Breast epithelium (tissue), 3 donors: Measurements from ENCODE around the gene FAAP100.

Experiments used
- CTCF ChIP-seq, 3 donors: fragments of 450-650 bp; IDR thresholded peaks; one replicate each; pipeline ENCODE4 v1.5.1; 2016 to 2017; ENCODE audit warnings: antibody characterized with exemption in 3 of 3, mild to moderate bottlenecking in 3 of 3, moderate library complexity in 3 of 3
- POLR2AphosphoS5 ChIP-seq, 3 donors: sonication (generic); formaldehyde crosslinking; IDR thresholded peaks; one replicate each; pipeline ENCODE4 v1.6.1; 2017; ENCODE audit warnings: antibody characterized with exemption in 3 of 3

- TF ChIP-seq CTCF (IDR thresholded peaks at IDR 0.05) (no peak), POLR2AphosphoS5 (IDR thresholded peaks at IDR 0.05) (no peak)
Observed at GRCh38 chr17:81586096-81586495, 33.9 kb upstream of the FAAP100 start.
